Loucy (cell line): ENCODE results near the gene ADD2.

Source experiments
- H2AFZ ChIP-seq: fragments of 200-600 bp; sonication (generic); 2 replicates; pipeline ENCODE4 v1.6.0; 2016; ENCODE audit warnings: antibody characterized with exemption, mild to moderate bottlenecking, low read length, moderate library complexity
- H3F3A ChIP-seq: fragments of 200-600 bp; 2 replicates; pipeline ENCODE4 v1.6.0; 2016; ENCODE audit warnings: antibody characterized with exemption, low read depth, mild to moderate bottlenecking
- H3K27me3 ChIP-seq: fragments of 200-600 bp; sonication (generic); 2 replicates; pipeline ENCODE4 v1.6.1; 2014; ENCODE audit warnings: low read length, mild to moderate bottlenecking; ENCODE audit not compliant: insufficient read depth, poor library complexity, severe bottlenecking
- H3K36me3 ChIP-seq: fragments of 200-600 bp; sonication (generic); 2 replicates; pipeline ENCODE4 v1.6.1; 2016; ENCODE audit warnings: low read length; ENCODE audit not compliant: insufficient read depth
- H3K4me1 ChIP-seq: fragments of 200-600 bp; sonication (generic); 2 replicates; pipeline ENCODE4 v1.5.1; 2014; ENCODE audit warnings: low read length, mild to moderate bottlenecking; ENCODE audit not compliant: insufficient read depth, poor library complexity, severe bottlenecking
- H3K4me2 ChIP-seq: fragments of 200-600 bp; sonication (generic); 2 replicates; pipeline ENCODE4 v1.6.0; 2014; ENCODE audit warnings: antibody characterized with exemption, low read length, low read depth, mild to moderate bottlenecking; ENCODE audit not compliant: poor library complexity, severe bottlenecking
- H3K4me3 ChIP-seq: fragments of 200-600 bp; sonication (generic); 2 replicates; pipeline ENCODE4 v1.5.1; 2014; ENCODE audit warnings: low read length, mild to moderate bottlenecking, mixed read lengths; ENCODE audit not compliant: poor library complexity, severe bottlenecking
- H3K79me2 ChIP-seq: fragments of 200-600 bp; sonication (generic); 2 replicates; pipeline ENCODE4 v1.6.1; 2014; ENCODE audit warnings: low read length; ENCODE audit not compliant: insufficient read depth
- H3K9ac ChIP-seq: fragments of 200-600 bp; sonication (generic); 2 replicates; pipeline ENCODE4 v1.6.0; 2014; ENCODE audit warnings: mild to moderate bottlenecking, low read depth, low read length, moderate library complexity; ENCODE audit not compliant: poor library complexity, severe bottlenecking
- H3K9me2 ChIP-seq: fragments of 200-600 bp; sonication (generic); replicated peaks from 2 replicates; pipeline ENCODE4 v1.6.1; 2016; ENCODE audit warnings: low read depth, low read length, mixed read lengths
- H3K9me3 ChIP-seq: fragments of 200-600 bp; sonication (generic); 2 replicates; pipeline ENCODE4 v1.6.1; 2014; ENCODE audit warnings: mild to moderate bottlenecking, antibody characterized with exemption, low read length, low read depth; ENCODE audit not compliant: insufficient read depth
- H4K20me1 ChIP-seq: fragments of 200-600 bp; sonication (generic); 2 replicates; pipeline ENCODE4 v1.6.0; 2014; ENCODE audit warnings: antibody characterized with exemption, low read length, mild to moderate bottlenecking; ENCODE audit not compliant: insufficient read depth, poor library complexity, severe bottlenecking
- EZH2phosphoT487 ChIP-seq: fragments of 200-600 bp; IDR thresholded peaks from 2 replicates; pipeline ENCODE4 v1.6.1; 2018; ENCODE audit warnings: antibody characterized with exemption, mild to moderate bottlenecking, moderate library complexity, borderline replicate concordance
- TF ChIP-seq, protein P1 (sequence below): fragments of 200-600 bp; sonication (generic); conservative IDR thresholded peaks from 2 replicates; pipeline ENCODE4 v1.5.1; 2014; ENCODE audit warnings: mild to moderate bottlenecking, antibody characterized with exemption, low read length

The ADD2 gene

DNA sequence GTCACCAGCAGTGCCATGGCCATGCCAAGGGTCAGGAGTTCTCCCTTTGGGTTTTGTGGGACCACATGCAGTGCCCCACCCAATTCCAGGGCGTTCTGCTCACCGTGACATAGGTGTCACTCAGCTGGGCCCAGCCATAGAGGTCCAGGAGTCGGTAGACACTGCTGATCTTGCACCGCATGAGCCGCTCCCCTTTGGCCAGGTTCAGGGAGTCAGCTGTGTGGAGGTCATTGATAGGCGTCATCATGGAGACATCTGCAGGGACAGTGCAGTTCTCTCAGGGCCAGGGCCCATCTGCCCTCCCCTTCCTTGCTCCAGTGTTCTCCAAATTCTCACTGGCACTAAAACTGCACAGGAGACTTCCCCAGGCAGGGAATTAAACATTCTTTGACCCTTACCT lies 71.9 kb downstream of the ADD2 start:
- no peaks in the 10 kb centered on the region for H3K79me2 ChIP-seq
- no peaks in the 10 kb centered on the region for H3K36me3 ChIP-seq
- TF ChIP-seq, protein P1, sequence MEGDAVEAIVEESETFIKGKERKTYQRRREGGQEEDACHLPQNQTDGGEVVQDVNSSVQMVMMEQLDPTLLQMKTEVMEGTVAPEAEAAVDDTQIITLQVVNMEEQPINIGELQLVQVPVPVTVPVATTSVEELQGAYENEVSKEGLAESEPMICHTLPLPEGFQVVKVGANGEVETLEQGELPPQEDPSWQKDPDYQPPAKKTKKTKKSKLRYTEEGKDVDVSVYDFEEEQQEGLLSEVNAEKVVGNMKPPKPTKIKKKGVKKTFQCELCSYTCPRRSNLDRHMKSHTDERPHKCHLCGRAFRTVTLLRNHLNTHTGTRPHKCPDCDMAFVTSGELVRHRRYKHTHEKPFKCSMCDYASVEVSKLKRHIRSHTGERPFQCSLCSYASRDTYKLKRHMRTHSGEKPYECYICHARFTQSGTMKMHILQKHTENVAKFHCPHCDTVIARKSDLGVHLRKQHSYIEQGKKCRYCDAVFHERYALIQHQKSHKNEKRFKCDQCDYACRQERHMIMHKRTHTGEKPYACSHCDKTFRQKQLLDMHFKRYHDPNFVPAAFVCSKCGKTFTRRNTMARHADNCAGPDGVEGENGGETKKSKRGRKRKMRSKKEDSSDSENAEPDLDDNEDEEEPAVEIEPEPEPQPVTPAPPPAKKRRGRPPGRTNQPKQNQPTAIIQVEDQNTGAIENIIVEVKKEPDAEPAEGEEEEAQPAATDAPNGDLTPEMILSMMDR, result no peak
- no peak for TF ChIP-seq EZH2phosphoT487

DNA sequence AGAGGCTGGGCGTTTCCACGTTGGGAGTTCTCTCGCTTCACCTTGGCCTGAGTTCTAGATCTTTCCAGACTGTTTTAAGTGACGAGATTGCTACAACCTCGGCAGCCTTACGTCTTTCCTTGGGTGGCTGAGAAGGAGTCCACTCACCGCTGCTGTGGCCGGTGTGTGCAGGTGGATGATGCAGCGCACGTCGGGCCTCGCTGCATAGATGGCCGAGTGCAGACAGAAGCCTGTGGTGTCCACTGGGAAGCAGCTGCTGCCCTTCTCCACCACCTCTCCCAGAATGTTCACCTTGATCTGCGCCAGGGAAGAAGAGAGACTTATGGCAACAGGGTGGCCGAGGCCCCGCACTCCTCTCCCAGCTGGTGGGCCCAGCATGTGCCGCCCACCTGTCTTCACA lies 75.7 kb downstream of the ADD2 start:
- H4K20me1 ChIP-seq, result no peaks in the 10 kb centered on the region
- TF ChIP-seq EZH2phosphoT487, result no peak
- TF ChIP-seq, protein P1, result no peak
- H3K79me2 ChIP-seq, result no peaks in the 10 kb centered on the region
- no peaks in the 10 kb centered on the region for H3K27me3 ChIP-seq
- peaks cover 11% of the 10 kb centered on the region for H3K4me1 ChIP-seq
- H3F3A ChIP-seq, result no peaks in the 10 kb centered on the region
- no peak overlapping the region for H3K4me2 ChIP-seq
- H3K36me3 ChIP-seq, result no peaks in the 10 kb centered on the region
- no peak overlapping the region for H2AFZ ChIP-seq
- no peaks in the 10 kb centered on the region for H3K9me3 ChIP-seq
- H3K9ac ChIP-seq, result no peak overlapping the region
- H3K4me3 ChIP-seq, result no peak overlapping the region
- H3K9me2 ChIP-seq, result no peaks in the 10 kb centered on the region

More for the DNA sequence above, 71.9 kb downstream of the ADD2 start:
- Histone ChIP-seq H3K9me3 (no peaks in the 10 kb centered on the region), H3K4me2 (no peak overlapping the region), H2AFZ (no peak overlapping the region), H3K27me3 (no peaks in the 10 kb centered on the region), H3K4me1 (no peaks in the 10 kb centered on the region), H3K4me3 (no peak overlapping the region), H3K9me2 (no peaks in the 10 kb centered on the region), H3K9ac (no peak overlapping the region), H4K20me1 (no peaks in the 10 kb centered on the region), H3F3A (no peaks in the 10 kb centered on the region)

DNA sequence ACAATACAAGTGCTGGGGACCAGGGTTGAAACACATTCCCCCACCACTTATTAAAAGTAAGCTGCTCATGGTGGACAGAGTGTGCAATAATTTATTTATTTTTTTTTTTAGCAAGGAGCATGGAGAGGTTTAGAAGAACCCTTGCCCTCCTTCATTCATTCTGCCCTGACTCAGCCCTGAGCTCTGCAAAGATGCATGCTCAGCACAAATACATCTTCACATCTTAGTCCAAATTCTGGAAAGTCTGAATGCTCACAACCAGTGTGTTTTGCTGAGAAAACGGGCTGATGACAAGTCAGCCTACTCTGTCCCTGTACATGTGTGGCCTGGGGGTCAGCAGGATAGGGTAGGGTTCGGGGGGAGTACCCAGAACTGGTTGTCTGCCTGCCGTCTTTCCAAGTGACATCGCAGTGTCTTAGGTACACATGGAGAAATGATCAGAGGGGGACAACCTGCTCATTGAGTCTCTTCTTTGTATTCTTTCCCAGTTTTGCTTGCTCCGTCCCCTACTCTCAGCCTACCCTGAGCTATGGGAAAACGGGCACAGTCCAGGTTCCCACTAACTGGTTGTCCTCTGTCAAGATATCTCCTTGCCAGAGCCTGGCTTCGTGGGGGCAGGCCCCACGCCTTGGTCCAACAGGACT lies 76.4 kb downstream of the ADD2 start:
- H3K36me3 ChIP-seq, result no peaks in the 10 kb centered on the region
- no peaks in the 10 kb centered on the region for H3K9me3 ChIP-seq
- no peak overlapping the region for H3K4me3 ChIP-seq
- TF ChIP-seq, protein P1, result no peak
- no peak for TF ChIP-seq EZH2phosphoT487
- no peak overlapping the region for H3K9ac ChIP-seq
- H3K79me2 ChIP-seq, result no peaks in the 10 kb centered on the region
- no peaks in the 10 kb centered on the region for H3K27me3 ChIP-seq
- H3K4me2 ChIP-seq, result no peak overlapping the region
- H4K20me1 ChIP-seq, result no peaks in the 10 kb centered on the region
- peaks cover 18% of the 10 kb centered on the region for H3K4me1 ChIP-seq
- no peaks in the 10 kb centered on the region for H3K9me2 ChIP-seq
- H2AFZ ChIP-seq, result no peak overlapping the region
- no peaks in the 10 kb centered on the region for H3F3A ChIP-seq
